GM19193 (cell line): ENCODE results near the gene BCAR3.

Source experiments
- POLR2A ChIP-seq: IDR thresholded peaks from 4 replicates; pipeline ENCODE4 v1.6.1; 2011; ENCODE audit not compliant: insufficient read depth, insufficient read length; ENCODE audit errors: extremely low read depth

BCAR3 gene

DNA sequence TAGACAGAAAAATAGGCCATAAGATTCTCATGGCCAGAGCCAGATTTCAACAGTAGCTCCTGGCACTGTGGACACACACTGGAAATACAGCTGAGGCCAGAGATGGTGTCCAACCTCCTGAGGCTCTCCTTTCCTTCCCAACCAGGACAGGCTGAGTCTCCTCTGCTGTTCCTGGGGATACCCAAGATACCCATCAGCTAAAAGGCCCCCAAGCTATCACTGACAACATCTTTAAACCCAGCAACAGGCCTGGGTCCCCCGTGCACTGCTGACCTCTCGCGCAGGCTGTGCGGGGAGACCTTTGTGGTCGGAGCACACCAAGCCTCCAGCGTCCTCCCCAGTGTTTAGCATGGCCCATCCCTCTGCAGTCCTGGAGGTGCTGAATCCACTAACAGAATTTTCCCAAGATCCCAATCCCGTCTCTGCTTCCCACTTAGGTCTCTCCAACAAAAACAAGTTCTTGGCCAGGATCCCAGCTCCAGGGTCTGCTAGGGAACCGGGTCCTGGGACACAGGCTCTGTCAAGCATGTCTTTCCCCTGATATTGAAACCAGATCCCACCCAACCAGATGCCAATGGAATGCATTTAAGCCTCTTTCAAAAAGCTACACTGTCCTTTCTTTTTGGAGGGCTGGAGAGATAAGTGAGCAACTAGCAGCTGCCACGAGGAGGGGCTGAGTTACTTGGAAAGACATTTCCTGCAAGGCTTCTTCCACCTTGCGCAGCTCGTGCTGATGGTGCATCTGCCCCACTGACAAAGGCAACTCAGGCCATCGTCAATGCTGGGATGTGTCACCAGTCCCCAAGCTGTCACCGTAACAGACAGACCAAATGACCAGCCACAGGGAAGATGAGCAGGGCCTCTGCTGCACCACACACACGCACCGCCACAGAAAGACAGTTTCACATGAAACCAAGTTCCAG is 73.2 kb downstream of the BCAR3 start:
- TF ChIP-seq POLR2A = no peak

DNA sequence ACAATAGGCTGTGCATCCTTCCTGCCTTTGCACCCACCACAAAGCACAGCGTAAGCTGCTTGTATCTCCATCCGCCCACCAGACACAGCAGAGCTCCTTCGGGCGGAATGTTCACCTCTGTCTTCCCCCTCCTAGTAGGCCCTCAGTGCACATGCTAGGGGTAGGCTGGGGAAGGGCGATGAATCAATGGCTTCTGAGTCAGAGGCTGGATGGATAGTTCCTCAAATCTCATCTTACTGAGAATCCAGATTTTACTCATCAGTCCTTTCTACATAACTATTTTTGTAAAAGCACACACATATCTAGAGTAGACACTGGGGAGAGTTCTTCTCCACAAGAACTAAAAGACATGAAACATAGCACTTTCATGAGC is 73.8 kb downstream of the BCAR3 start:
- no peak for TF ChIP-seq POLR2A

DNA sequence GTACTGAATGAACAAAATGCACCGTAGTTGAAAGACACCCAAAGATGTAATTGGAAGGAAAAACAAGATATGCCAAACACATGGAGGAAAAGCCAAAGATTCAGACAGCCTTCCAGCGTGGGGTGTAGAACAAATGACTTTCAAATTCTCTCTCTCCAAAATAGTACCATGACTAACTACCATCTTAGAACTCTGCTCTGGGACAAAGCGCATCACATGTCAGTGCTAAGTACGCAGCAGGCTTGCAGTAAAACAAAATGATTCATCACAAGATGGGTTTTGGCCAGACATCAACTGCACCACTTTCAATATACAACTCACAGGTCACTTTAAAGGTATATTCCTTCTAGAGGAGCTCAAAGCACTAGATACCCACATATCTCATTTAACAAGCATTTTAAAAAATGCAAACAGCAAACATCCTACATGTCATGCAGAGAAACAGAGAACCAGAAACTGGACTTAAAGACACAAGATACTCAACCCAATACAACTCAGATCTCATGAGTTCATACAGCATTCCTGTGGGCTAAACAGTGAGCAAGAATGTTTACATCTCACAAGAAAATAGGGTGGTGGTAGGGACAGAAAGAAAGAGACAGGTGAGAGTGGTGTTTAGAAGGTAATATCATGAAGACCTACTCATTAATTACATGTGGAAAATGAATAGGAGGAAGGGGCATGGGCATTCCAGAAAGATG is 75.7 kb downstream of the BCAR3 start:
- TF ChIP-seq POLR2A = no peak

DNA sequence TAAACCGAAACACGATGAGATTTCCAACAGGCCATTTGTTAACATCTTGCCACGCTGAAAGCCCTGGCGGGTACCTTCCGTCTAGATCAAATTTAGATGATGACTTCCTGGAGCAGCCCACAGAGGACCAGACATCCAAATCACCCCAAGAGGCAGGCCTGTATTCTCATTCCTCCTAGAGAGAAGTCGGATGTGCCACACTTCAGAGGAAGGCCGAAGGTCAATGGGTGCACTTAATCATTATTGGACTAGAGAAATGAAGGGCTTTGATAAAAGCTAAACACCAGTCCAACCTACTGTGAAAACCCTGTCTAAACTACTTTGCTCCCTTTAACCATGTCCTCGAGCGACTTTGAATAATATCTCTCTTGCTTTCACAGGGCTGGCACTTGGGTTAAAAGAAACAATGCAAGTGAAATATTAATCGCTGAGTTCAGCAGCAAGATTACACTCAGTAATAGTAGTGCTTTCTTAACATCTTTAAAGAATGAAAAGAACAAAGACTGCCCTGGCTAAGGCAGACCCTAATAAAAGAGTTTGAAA is 76.5 kb downstream of the BCAR3 start:
- no peak for TF ChIP-seq POLR2A

DNA sequence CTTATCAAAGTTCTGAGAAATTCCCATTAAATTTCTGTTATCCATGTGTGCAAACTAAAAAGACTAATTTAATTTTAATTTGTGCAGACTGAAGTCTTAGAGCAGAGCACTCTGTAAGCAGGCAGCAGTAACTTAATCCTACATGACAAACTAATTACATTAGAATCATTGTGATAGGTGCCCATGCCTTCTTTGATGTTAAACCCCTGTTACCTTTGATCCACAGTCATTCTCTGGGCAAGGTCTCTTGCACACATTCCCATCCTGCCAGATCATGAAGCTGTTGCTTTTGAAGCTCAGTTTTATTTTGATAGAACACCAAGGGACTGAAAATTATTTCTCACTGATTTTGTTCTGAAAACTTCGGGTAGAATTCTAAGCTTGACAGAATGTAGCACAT is 77.2 kb downstream of the BCAR3 start:
- TF ChIP-seq POLR2A = no peak

DNA sequence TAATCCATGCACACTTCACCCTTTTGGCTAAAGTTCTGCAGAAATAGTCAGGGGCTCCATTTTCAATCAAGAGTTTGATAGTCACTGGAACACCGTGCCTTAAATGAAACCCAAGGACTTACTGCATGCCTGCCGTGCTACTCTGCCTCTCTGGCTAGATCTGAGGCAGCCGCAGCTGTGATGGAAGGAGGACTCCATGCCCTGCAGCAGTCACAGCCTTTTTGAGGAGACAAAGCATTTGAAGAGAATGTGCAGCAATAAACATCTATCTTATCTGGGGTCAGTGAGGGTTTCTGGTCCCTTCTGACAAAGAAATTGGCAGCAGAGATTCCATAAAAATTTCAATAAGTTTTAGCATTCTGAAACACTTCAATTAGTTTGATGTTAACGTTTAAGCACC is 78.0 kb downstream of the BCAR3 start:
- TF ChIP-seq POLR2A = no peak

DNA sequence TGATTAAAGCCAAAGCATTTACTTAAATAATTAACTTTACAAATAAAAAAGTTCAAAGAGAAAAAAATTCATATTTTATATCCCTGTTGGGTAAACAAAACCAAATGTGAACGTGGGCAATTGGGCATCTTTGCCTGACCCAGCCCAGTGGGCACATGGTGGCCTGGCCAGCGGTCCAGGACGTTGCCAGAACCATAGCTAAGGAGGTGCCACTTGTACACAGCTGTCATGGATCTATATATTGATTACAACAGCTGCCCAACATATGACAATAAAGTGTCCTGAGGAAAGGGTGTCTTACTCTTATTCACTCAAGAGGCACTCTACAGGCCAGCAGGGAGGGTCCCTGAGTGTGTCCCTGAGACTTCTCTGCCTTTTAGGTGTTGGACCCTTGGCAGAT is 78.5 kb downstream of the BCAR3 start:
- TF ChIP-seq POLR2A = no peak

DNA sequence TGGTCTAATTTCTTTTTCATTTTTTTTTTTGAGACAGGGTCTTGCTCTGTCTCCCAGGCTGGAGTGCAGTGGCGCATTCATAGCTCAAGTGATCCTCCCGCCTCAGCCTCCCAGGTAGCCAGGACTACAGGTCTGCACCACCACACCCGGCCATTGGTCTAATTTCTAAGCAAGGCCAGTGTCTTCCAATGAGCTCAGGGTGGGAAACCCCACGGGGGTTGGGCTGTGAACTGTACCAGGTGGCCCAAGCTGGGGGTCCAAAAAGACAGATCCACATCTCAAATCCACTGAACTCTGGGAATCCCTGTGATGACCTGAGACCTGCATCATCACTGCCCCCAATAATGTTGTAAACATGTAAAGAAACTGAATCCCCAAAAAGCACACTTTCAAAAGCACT is 79.5 kb downstream of the BCAR3 start:
- no peak for TF ChIP-seq POLR2A

DNA sequence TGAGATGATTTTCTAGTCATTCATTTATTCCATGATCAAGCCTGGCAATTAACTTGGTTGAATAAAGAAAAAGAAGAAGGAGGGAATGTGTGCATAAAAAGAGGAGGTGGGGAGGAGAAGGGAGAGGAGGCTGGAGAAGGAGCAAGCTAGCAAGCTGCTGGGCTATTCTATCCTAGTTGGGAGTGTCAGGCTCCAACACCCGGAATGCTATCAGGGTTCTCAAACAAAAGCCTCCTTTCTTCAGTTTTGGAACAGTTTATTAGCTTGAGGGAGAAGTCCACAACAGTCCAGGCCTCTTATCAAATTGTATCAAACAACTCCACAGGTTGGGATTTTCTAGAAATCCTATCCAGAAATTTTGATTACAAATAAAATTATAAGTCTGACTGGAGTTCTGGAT is 80.0 kb downstream of the BCAR3 start:
- no peak for TF ChIP-seq POLR2A

DNA sequence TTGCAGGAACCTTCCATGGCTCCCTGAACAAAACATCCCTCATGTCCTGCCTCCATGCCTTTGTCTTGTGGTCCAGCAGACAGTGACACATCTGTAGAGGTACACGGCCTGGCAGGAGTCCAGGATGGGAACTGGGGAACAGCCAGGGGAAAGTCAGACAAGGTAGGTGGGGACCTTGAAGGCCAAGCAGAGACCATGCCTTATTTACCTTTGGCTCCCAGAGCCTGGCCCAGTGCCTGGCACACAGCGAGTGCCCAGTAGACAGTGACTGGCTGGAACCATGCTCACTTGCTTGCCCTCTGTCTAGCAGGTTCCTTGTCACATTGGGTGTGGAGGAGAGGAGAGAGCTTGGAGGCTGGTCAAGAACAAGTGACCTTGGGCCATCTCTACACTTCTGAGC is 81.0 kb downstream of the BCAR3 start:
- TF ChIP-seq POLR2A = no peak

DNA sequence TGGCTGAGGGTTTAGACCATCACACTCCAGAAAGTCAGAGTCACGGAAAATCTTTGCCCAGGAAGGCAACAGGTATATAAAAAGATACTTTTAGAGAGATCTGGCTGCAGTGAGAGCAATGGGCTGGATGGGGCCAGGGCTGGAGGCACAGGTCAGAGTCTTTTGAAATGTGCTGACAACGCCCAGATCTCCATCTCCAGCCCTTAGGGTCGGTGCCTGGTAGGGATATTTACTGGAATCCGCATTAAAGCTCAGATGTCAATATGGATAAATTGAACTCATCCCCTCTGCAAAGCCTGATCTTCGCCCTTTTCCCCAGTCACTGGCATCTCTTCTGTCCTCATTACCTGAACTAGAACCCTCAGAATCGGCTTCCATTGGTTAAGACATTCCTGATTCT is 82.2 kb downstream of the BCAR3 start:
- TF ChIP-seq POLR2A = no peak

DNA sequence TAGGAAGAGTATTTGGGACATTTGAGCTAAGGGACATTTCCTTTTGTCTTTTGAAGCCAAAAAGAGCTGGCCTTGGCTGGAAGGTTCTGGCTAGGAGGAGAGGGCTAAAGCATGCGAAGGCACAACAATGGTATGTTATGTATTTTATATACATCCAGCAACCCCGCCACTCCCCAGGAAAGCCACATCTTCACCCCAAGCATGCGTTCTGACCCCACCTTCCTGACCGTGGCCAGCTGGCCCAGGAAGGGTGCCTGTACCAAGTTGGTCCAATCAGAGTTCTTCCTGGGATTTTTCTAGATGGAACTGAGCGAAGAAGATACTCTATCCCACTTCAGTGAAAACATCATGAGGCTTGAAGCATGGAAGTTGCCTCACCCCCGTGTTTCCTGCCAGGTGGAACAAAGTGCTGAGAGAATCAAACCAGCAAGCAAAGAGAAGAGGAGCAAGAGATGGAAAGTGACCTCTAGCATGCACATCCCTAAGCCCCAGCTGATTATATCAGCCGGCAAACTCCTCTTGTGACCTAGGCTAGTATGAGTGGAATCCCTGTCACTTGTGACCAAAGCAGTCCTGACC is 82.7 kb downstream of the BCAR3 start:
- TF ChIP-seq POLR2A = no peak

DNA sequence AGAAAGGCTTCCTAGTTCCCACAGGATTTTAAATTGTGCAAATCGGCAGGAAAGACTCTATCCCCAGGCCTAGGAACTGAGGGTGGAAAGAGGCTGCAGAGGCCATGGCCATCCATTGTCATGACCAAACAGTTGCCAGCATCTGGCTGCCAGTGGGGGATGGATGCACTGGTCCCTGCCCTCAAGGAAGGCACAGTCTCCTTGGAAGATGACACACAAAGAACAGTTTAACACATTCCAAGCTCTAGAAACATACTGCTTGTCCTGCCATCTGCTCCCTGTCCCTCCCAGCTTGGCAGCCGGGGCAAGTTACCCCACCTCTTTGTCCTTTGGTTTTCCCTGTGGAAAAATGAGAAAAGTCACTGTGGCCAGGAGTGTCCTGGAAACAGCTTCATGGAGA is 83.2 kb downstream of the BCAR3 start:
- no peak for TF ChIP-seq POLR2A

DNA sequence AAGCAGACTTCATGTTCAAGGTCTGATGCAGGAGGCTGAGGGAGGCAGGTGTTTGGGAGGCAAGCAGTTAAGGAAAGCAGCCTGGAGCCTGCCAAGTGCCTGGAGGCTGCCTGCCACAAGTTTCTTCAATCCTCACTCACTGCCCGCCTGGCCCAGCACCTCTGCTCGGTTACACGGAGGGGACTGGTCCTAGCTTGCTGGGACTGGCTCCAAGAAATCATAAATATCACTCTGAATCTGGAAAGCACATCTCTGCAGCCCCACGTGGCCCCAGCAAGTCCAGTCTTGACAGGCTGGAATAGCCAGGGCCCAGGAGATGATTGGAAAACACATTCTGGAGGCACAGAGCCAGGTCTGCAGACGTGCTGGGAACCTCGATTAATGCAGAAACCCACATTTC is 83.9 kb downstream of the BCAR3 start:
- no peak for TF ChIP-seq POLR2A

DNA sequence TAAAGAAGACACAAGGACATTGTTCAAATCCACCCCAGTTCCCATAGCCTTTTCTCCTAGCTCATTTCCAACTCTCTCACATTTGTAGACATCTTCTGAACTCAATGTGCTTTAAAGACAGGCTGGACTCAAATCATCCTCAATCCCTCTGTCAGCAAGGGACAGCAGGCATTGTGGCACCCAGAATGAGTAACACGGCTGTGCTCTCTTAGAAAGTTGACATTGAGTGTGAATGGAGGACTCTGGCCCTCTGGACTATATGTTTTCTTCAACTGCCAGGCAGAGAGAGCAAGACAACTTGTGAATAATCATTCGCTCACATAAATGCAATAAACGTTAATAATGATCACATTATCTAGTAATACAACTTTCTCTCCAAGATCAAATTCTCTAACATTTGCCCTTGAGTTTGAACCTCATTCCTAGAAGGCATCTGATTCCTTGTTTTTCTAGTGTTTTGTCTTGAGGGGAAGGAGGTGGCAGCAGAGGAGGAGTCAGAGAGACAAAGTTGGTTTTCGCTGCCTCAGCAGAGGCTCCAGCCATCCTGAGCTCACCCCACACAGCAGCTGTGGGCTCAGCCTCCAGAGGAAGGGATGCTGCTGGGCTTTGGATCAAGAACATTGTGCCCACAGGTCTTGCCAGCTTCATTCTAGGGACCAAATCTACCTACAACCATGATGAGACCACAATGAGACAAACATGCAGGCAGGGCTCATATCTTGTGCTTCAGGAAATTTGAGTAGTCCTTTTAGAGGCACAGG is 85.1 kb downstream of the BCAR3 start:
- TF ChIP-seq POLR2A = no peak

DNA sequence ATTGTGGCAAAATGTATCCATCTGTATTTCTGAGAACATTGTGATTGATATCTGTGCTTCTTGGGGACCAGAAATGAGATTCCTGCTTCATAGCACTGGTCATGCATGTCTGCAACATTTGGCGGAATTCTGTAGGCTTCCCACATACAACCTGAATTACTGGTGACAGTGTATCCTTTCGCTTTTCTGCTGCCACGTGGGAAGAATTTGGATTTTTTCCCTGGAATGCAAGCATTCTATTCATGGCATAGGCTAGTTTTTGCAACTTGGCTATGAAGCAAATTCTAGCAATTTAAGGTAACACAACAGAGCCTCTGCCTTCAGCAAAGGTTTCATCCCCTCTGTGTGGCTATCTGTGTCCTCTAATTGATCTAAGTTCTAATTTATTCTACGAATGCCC is 85.9 kb downstream of the BCAR3 start:
- no peak for TF ChIP-seq POLR2A

DNA sequence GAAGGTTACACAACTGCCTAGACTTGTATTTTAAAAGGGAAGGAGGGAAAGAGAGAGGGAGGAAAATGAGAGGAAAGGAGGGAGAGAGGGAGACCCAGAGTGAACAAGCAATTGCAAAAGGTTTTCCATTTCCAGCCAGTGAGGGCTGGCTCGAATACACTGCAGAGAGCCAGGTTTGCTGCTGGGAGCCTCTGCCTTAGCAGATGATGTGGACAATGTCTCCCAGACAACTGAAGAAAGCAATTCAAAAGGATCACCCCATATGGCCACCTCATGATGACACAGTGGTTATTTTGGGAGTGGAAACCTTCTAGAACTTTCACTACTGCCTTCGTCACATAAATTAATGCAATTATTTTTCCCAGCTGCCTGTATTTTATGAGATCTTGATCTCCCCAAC is 86.4 kb downstream of the BCAR3 start:
- TF ChIP-seq POLR2A = no peak
